Neutrophil (primary cell): ENCODE results near the gene DNAH1.

Source experiments
- H3K27ac ChIP-seq: fragments of 200-600 bp; sonication (generic); 2 replicates; pipeline ENCODE4 v1.5.1; 2016; ENCODE audit warnings: mild to moderate bottlenecking, moderate library complexity
- H3K27me3 ChIP-seq: fragments of 200-600 bp; sonication (generic); 2 replicates; pipeline ENCODE4 v1.6.0; 2016; ENCODE audit warnings: mild to moderate bottlenecking
- H3K36me3 ChIP-seq: fragments of 200-600 bp; sonication (generic); 2 replicates; pipeline ENCODE4 v1.5.1; 2017
- H3K4me1 ChIP-seq, 2 experiments: fragments of 200-600 bp in 1 of 2; sonication (generic) in 1 of 2; 1 replicate in 1 of 2; 2 replicates in 1 of 2; pipeline versions ENCODE4 v1.5.1 to v1.6.1; 2013 to 2016; ENCODE audit warnings: low read depth in 1 of 2, low read length in 1 of 2, mild to moderate bottlenecking in 1 of 2, moderate library complexity in 1 of 2; ENCODE audit not compliant: control insufficient read depth in 1 of 2, insufficient read depth in 1 of 2
- H3K4me3 ChIP-seq, 2 experiments: fragments of 200-600 bp in 1 of 2; sonication (generic) in 1 of 2; 1 replicate in 1 of 2; 2 replicates in 1 of 2; pipeline ENCODE4 v1.5.1; 2013 to 2016; ENCODE audit warnings: low read depth in 1 of 2, low read length in 1 of 2, mild to moderate bottlenecking in 1 of 2, moderate library complexity in 1 of 2
- H3K9me3 ChIP-seq: fragments of 200-600 bp; sonication (generic); 2 replicates; pipeline ENCODE4 v1.5.1; 2016
- TF ChIP-seq, protein P1 (sequence below): fragments of 200-600 bp; sonication (generic); IDR thresholded peaks from 2 replicates; pipeline ENCODE4 v1.5.1; 2016; ENCODE audit warnings: antibody characterized with exemption

Gene DNAH1

DNA sequence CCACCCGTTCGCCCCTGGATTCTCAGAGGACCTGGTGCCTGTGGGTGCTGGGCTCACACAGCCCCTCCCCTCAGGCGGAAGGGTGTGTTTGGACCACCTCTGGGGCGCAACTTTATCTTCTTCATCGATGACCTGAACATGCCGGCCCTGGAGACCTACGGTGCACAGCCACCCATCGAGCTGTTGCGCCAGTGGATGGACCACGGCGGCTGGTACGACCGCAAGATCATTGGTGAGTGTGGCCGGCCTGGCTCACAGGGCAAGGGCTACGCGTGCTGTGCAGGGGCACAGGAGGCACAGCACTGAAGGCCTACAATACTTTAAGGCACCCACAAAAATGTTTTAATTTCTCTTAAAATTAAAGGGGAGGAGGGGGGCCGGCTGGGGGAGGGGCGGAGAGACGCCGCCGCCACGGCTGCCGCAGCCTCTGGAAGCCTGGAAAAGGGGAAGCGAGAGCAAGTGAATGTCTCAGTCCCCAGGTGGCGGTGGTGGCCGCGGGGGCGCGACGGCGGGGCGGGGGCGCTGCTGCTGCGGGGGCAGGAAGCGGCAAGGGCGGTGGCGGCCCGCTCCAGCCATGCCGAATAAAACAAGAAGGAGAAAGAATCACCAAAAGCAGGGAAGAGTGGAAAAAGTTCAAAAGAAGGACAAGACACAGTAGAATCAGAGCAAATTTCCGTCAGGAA lies 56.8 kb downstream of the DNAH1 start:
- Histone ChIP-seq H3K27me3 (peaks cover 13% of the 10 kb centered on the region), H3K36me3 (peaks cover 87% of the 10 kb centered on the region), H3K27ac (no peak overlapping the region), H3K4me1 (peaks cover 4 to 7% of the 10 kb centered on the region in 2 experiments), H3K9me3 (no peaks in the 10 kb centered on the region), H3K4me3 (no peak overlapping the region)
- TF ChIP-seq, protein P1, sequence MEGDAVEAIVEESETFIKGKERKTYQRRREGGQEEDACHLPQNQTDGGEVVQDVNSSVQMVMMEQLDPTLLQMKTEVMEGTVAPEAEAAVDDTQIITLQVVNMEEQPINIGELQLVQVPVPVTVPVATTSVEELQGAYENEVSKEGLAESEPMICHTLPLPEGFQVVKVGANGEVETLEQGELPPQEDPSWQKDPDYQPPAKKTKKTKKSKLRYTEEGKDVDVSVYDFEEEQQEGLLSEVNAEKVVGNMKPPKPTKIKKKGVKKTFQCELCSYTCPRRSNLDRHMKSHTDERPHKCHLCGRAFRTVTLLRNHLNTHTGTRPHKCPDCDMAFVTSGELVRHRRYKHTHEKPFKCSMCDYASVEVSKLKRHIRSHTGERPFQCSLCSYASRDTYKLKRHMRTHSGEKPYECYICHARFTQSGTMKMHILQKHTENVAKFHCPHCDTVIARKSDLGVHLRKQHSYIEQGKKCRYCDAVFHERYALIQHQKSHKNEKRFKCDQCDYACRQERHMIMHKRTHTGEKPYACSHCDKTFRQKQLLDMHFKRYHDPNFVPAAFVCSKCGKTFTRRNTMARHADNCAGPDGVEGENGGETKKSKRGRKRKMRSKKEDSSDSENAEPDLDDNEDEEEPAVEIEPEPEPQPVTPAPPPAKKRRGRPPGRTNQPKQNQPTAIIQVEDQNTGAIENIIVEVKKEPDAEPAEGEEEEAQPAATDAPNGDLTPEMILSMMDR, result peak; percentile 11

GRCh38 chr3:52373676-52374075 lies 57.6 kb downstream of the DNAH1 start:
- Histone ChIP-seq H3K9me3 (no peaks in the 10 kb centered on the region), H3K27me3 (peaks cover 13% of the 10 kb centered on the region), H3K4me3 (no peak overlapping the region), H3K36me3 (peaks cover 87% of the 10 kb centered on the region), H3K4me1 (peaks cover 4 to 7% of the 10 kb centered on the region in 2 experiments), H3K27ac (no peak overlapping the region)
- TF ChIP-seq, protein P1, result no peak

- H3K27me3 ChIP-seq, result peaks cover 13% of the 10 kb centered on the region
- TF ChIP-seq, protein P1, result no peak
- no peak overlapping the region for H3K4me3 ChIP-seq
- H3K27ac ChIP-seq, result no peak overlapping the region
- H3K4me1 ChIP-seq, result peaks cover 4 to 7% of the 10 kb centered on the region in 2 experiments
- peaks cover 82% of the 10 kb centered on the region for H3K36me3 ChIP-seq
- H3K9me3 ChIP-seq, result no peaks in the 10 kb centered on the region
Observed at GRCh38 chr3:52374173-52374572, 58.1 kb downstream of the DNAH1 start.

DNA sequence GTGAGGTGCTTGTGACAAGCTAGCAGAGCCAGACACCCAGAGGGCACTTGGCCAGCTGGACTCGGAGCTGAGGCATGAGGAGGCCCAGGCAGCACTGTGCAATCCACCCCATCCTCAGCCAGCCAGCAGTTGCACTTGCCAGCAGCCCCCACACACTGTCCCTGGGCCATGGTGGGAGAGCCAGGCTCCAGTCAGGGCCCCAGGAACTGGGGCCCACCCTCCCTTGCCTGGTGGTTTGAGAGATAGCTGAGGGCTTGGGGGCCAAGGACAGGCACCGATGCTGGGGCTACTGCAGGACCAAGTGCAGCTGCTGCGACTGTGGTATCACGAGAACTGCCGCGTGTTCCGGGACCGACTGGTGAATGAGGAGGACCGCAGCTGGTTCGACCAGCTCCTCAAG lies 63.5 kb downstream of the DNAH1 start:
- Histone ChIP-seq H3K27ac (no peak overlapping the region), H3K27me3 (no peaks in the 10 kb centered on the region), H3K9me3 (no peaks in the 10 kb centered on the region), H3K4me3 (no peak overlapping the region), H3K4me1 (no peaks in the 10 kb centered on the region), H3K36me3 (peaks cover 47% of the 10 kb centered on the region)
- TF ChIP-seq, protein P1, result no peak

- no peaks in the 10 kb centered on the region for H3K27me3 ChIP-seq
- TF ChIP-seq, protein P1, result no peak
- H3K4me3 ChIP-seq, result no peak overlapping the region
- H3K9me3 ChIP-seq, result no peaks in the 10 kb centered on the region
- no peak overlapping the region for H3K27ac ChIP-seq
- H3K4me1 ChIP-seq, result no peaks in the 10 kb centered on the region
- peaks cover 49% of the 10 kb centered on the region for H3K36me3 ChIP-seq
Observed at GRCh38 chr3:52380023-52380422, 63.9 kb downstream of the DNAH1 start.
